GM19438 (cell line): ENCODE results near the gene SH3PXD2A.

Source experiments
- ATAC-seq: cut with Tn5 transposase; IDR thresholded peaks from one replicate; pipeline ENCODE4 v1.9.1; 2021; ENCODE audit warnings: low read depth; ENCODE audit not compliant: unreplicated experiment

The SH3PXD2A gene

GRCh38 chr10:103580011-103580410, 275.4 kb downstream of the SH3PXD2A start:
- ATAC-seq = no peak

- ATAC-seq = peak; percentile 81
These were observed 276.5 kb downstream of the SH3PXD2A start for GRCh38 chr10:103578782-103579382.

- ATAC-seq = no peak
These were observed 278.5 kb downstream of the SH3PXD2A start for GRCh38 chr10:103576862-103577261.

GRCh38 chr10:103576076-103576471, 279.3 kb downstream of the SH3PXD2A start:
- ATAC-seq = no peak

- ATAC-seq = no peak
These were observed 279.8 kb downstream of the SH3PXD2A start for GRCh38 chr10:103575416-103576075.

GRCh38 chr10:103574097-103575061, 281.0 kb downstream of the SH3PXD2A start:
- ATAC-seq = no peak

GRCh38 chr10:103573205-103573487, 282.2 kb downstream of the SH3PXD2A start:
- ATAC-seq = no peak

- no peak for ATAC-seq
These were observed 282.8 kb downstream of the SH3PXD2A start for GRCh38 chr10:103572347-103573204.

GRCh38 chr10:103571656-103571975, 283.8 kb downstream of the SH3PXD2A start:
- no peak for ATAC-seq

- ATAC-seq = no peak
These were observed 284.3 kb downstream of the SH3PXD2A start for GRCh38 chr10:103570844-103571655.

- no peak for ATAC-seq
These were observed 285.5 kb downstream of the SH3PXD2A start for GRCh38 chr10:103569896-103570295.

GRCh38 chr10:103568505-103568904, 286.9 kb downstream of the SH3PXD2A start:
- ATAC-seq = no peak

- ATAC-seq = no peak
These were observed 288.8 kb downstream of the SH3PXD2A start for GRCh38 chr10:103566536-103566935.

- ATAC-seq = no peak
These were observed 290.4 kb downstream of the SH3PXD2A start for GRCh38 chr10:103564776-103565520.

- ATAC-seq = no peak
These were observed 291.3 kb downstream of the SH3PXD2A start for GRCh38 chr10:103564116-103564501.

- ATAC-seq = no peak
These were observed 291.9 kb downstream of the SH3PXD2A start for GRCh38 chr10:103563231-103564115.

GRCh38 chr10:103562383-103562782, 293.0 kb downstream of the SH3PXD2A start:
- no peak for ATAC-seq

GRCh38 chr10:103560886-103561285, 294.5 kb downstream of the SH3PXD2A start:
- no peak for ATAC-seq
